ENCODE results near the gene MFRP.

MFRP gene

GRCh38 chr11:119373059-119373920 lies 26.8 kb upstream of the MFRP start:
- DNase-seq (ENCODE audit: low read depth), result no peak

- no peak for DNase-seq (ENCODE audit: low read depth)
Measured at GRCh38 chr11:119372260-119373058, 26.0 kb upstream of the MFRP start.

- DNase-seq (ENCODE audit: low read depth), result no peak
Measured at GRCh38 chr11:119371778-119372182, 25.3 kb upstream of the MFRP start.

- DNase-seq (ENCODE audit: low read depth), result no peak
Measured at GRCh38 chr11:119371067-119371601, 24.6 kb upstream of the MFRP start.

DNA sequence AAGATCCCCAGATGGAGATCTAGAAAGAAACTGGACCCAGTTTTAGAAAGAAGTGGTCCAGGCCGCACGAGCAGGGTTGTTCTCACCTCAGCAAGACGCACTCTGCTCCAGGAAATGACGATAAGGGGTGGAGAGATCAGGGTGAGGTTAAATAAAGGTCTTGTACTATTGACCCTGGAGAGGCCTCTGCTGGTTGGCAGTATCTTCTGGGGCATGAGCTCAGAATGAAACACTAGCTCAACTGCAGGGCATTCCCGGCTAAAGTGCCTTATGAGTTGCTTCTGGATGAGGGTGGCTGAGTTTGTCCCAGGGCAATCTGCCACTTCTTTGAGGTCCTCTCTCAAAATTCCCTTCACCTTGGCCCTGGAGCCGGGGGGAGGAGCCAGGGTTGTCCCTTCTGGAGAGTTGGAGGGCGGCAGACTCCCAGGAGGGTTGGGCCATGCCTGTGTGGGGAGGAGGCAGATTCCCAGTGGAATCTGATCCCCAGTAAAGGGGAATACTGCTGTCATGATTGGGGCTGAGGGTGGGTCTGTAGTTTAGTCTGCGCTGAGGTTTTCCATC lies 24.1 kb upstream of the MFRP start:
- no peak for DNase-seq (ENCODE audit: low read depth)

GRCh38 chr11:119369132-119369925 lies 22.8 kb upstream of the MFRP start:
- peak; percentile 56 for DNase-seq (ENCODE audit: low read depth)

DNA sequence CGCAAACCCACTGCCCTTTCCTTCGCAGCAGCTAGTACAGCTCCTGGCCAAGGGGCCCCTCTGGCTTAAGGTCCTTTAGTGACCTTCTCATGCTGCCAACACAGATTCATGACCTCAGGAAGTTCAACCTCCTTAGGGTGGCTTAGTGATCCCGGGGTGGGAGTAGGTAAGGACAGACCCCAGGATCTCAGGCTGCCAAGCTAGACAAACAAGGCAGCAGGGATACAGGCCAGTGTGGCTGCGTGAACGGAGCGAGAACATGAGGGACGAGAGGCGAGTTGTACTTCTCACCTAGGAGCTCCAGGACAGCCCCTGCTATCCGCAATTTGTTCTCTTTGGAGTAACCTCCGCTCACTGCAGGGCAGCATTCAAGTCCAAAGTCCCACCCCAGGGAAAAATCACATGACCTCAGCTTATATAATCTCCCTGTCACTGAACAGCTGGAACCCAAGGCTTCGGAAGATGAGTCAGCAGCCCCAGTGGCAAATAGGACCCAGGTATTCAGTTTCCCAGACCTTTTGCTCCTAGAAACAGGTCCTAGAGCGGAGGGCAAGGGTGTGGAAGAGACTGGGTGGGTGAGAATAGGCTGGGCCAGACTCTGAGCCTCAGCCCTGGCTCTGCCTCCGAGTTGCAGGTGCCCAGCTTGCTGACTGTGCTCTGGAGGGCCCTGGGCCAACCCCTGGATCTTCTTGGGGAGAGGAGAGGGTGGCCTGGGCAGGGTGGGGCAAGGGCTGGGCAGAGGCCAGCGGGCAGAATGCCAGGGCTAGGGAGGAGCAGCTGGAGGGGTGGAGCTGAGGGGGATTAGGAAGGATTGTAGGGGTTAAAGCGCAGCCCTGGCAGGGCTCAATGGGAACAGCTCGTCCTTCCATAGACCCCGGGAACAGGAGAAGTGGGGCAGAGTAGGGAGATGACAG lies 21.9 kb upstream of the MFRP start:
- peak; percentile 42 for DNase-seq (ENCODE audit: low read depth)

- no peak for DNase-seq (ENCODE audit: low read depth)
Measured at GRCh38 chr11:119367661-119368120, 21.2 kb upstream of the MFRP start.

GRCh38 chr11:119366690-119367620 lies 20.4 kb upstream of the MFRP start:
- DNase-seq (ENCODE audit: low read depth), result no peak

DNA sequence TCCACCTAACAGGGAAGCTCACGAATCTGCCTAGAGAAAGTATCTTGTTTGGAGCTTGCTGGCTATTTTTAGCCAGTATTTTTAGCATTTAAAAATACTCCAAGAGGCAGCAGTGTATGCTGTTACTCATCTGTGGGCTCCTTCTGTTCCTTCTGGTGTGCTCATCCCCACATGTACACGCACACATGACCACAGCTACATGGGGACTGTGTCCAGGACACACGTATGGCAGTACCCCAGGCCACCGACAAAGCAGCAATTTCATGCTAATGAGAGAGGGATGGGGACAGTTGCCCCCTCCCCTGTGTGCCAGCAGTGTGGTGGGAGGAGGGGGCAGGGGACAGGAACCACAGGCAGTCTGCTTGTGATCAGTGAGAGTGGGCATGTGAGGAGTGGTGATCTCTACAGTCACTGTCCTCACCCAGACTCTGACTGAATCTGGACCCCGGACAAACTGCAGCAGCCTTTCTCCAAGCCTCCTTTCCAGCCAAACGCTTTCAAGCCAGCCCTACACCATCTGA lies 18.6 kb upstream of the MFRP start:
- peak; percentile 70 for DNase-seq (ENCODE audit: low read depth)

DNA sequence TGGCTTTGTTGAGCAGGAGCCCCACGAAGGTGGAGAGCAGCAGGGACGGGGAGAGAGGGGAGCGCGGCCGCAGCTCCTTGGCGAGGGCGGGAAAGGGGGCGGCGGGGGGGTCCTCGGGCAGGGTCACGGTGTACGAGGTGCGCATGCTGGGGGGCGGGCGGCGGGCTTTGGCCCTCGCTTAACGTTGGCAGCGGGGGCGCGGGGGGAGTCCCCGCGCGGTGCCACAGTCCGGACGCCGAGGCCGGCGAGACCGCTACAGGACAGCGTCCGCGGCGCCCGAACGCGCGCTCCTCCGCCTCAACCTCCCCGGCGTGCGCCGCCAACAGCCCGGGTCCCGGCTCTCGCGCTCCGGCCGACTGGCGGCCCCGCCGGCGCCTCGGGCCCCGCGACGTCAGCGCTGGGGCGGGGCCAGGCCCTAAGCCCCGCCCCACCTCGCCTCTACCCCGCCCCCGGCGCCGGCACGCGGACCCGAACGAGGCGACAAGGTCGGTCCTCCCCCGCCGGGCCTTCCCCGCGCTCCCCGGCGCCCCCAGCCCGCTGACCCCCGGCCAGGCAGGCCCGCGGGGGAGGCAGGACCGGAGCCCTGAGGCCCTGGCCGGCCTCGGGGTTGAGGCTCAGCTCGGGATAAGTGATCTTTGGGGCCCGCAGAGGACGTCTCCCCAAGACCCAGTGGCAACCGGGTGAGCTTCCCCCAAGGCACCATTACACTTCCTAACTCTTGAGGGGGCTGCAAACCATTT lies 17.5 kb upstream of the MFRP start:
- peak; percentile 57 for DNase-seq (ENCODE audit: low read depth)

DNA sequence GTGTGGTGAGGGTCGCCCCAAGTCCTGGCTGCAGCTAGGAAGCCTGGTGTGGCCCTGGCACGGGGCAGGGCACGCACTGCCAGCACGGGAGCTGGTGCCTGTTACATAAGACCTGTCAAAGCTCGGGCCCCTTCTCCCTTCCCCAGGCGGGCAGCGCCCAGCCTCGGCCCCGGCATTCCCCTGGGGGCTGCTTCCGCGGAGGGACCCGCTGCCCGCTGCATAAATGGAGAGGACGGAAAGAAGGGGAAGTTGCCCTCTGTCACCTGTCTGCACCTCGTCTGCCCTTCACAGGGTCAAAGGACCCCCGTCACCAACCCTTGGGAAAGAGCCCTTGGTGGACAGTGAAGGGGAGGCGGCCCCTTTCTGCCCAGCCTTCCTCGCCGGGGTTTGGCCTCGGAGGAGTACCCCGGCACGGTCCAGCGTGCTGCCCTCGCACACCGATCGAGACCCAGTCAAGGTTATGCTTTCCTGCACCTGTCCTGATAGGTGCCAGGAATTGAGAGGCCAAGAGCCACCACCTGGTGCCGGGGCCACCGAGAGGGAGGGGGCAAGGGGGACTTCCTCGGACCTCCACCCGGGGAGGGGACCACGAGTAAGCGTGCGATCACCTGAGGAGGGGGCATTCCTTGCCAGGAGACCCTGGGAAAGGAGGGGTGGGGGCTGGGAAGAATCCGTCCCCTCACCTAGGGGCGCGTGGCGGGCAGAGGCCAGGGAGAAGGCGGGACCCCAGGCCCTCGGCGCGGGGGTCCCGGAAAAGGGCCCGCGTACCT lies 16.8 kb upstream of the MFRP start:
- no peak for DNase-seq (ENCODE audit: low read depth)

DNA sequence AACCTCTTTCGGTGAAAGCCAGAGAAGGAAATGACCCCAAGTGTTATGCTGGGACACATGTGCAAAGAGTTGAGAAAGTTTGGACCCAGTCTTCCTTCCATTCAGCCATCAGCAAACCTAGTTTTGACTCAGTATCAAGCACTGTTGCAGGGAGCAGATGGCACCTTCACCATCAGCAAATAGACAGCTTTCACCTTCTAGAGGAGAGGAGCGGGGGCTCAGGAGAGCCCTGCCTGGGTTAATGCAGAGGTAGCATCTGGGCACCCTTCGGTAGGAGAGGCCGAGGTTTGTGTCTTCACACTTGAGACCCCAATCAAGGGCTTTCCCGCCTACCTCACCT lies 16.2 kb upstream of the MFRP start:
- no peak for DNase-seq (ENCODE audit: low read depth)

- no peak for DNase-seq (ENCODE audit: low read depth)
Measured at GRCh38 chr11:119361941-119362725, 15.6 kb upstream of the MFRP start.

DNA sequence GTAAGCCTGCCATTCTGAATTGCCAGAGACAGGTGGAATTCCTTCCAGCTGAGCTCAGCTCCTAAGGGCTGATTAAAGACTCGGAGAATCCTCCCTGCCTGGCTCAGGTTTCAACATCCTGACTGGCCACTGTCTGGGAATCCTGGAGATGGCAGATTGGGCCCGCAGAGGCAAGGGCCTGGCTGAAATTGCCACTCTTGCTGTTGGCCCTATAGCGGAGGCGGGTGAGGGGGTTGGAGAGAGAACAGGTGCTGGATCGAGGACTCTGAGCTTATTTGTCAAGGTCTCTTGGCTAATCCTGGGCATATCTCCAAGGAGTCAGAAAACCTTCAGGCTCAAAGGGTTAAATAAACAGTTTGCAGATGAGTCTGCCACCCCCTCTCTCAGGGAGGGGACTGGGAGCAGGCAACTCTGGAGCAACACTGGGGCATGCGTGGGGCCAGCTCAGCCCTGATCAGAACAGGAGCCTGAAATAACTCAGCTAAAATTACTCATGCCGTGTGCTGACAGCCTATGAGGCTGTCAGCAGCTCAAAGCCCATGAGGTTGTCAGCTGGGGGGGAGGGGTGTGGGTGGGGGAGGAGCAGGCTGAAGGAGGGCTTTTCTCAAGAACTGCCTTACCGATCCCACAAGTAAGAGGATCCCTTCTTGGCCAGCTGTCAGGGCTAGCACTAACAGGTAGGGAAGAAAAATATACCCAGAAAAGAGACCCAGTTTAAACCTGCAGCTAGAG lies 14.7 kb upstream of the MFRP start:
- DNase-seq (ENCODE audit: low read depth), result peak; percentile 86
